Inferior parietal cortex (tissue), 1 donor: ENCODE measurements around the gene YY2.
A peak's percentile ranks its signal among the peaks of the same experiment; 100 is the strongest.
"Not testable (repeated sequence)": the region's sequence is repeated elsewhere in the genome, so short reads cannot be mapped to it uniquely, and the experiment has no call there.

ENCODE experiments used
- DNase-seq: peaks from one replicate; pipeline ENCODE4 v3.0.0-alpha.2; 2016; ENCODE audit errors: extremely low spot score

YY2 gene

DNA sequence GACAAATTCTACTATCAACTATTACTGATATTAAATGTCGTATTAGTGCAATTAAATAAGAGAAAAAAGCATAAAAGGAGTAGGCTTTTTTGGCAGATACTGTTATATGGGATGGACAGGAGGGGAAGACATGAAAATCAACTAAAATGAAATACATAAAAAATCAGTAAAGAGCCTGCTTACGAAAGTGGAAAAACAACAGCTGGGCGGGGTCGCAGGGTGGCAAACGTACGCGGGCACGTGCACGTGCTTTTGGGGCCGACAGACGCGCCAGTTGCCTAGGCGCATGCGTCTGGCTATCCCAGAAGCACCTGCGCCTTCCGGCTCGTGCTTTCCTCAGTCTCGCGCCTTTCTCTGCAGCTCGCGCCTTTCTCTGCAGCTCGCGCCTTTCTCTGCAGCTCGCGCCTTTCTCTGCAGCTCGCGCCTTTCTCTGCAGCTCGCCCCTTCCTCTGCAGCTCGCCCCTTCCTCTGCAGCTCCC lies at the start of gene YY2:
Gene YY2, plus strand, starts transcription at position 51 of the 479 bp plus-strand sequence. CDS start 498 bp downstream, outside the sequence.
- no peak for DNase-seq

- DNase-seq, result no peak
Observed at GRCh38 chrX:21806691-21807090, 49.1 kb upstream of the YY2 start.

GRCh38 chrX:21811832-21812231 lies 44.0 kb upstream of the YY2 start:
- DNase-seq, result no peak

- no peak for DNase-seq
Observed at GRCh38 chrX:21812628-21813027, 43.2 kb upstream of the YY2 start.

DNA sequence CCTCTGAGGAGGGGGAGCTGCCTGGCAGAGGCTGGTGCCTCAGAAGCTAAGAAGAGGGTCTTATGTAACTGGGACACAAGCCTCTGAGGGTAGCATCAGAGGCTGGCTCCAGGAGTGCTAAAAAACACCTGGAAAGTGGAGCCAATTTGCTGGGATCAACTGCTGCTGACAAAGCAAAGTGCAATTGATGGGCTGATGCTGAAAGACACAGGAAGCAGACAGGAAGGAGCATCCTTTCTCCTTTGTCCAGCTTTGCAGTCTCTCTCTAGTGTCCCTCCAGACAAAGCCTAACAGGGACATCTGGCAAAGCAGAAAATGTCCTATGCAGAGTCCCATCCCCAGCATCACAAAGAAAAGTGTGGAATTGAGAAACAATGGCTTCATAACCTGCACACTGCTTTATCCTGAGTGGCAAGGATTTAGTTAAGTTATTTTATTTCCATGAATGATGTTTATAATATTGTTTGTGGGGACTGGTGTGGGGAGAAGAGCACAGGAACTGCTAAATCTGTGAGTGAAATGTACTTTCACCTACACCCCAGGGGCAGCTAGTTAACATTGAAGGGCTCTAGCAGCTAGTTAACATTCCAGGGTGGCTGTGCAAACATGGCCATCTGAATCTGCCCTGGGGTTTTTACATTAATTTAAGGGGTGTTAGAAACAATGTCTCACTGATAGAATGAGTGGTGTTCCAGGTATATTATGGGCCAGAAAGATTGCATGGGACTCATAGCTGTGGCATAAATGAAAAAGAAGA lies 42.0 kb upstream of the YY2 start:
- DNase-seq, result no peak

DNA sequence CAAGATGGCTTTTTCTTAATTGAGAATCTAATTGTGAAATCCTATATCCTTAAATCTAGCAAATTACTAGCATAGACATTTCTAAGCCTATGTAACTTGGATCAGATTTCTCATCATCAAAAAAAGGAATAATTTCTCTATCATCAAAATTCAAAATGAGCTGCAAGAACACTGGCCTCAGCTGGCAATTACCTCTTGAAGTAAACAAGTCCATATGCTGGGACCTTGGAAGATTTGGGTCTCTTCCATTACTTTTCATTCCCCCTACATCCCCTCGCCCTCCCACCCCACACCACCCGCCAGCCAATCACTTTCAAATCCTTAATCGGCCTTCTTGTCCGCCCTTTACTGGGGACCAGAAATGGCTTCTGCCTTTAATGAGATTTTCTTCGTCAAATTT lies 39.7 kb upstream of the YY2 start:
- no peak for DNase-seq

DNA sequence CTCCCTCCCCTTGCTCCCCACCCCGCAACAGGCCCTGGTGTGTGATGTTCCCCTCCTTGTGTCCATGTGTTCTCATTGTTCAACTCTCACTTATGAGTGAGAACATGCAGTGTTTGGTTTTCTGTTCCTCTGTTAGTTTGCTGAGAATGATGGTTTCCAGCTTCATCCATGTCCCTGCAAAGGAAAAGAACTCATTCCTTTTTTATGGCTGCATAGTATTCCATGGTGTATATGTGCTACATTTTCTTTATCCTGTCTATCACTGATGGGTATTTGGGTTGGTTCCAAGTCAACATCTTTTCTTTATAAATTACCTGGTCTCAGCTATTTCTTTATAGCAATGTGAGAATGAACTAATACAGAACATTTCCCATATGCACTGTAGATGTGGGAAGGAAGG lies 35.6 kb upstream of the YY2 start:
- DNase-seq, result not testable (repeated sequence)

- DNase-seq, result no peak
Observed at GRCh38 chrX:21821875-21822274, 33.9 kb upstream of the YY2 start.

- no peak for DNase-seq
Observed at GRCh38 chrX:21831496-21831895, 24.3 kb upstream of the YY2 start.

DNA sequence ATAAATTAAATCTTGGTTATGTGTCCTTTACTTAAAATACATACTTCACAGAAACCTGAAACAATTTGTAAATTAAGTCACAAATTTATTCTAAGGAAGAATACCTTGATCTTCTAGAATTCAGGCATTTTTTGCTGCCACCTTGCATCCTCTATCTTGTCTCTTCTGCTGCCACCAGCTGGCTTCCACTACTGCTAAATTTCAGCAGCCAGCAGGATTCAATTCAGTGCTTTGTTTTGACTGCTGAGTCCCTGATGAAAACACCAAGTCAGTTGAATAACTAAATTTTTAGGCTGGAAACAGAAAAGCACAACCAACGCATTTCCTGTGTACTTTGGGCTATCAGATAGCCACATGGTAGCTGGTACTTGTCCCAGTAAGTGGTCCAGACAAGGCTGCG lies 18.7 kb upstream of the YY2 start:
- peak; percentile 21 for DNase-seq

- no peak for DNase-seq
Observed at GRCh38 chrX:21838937-21839333, 16.9 kb upstream of the YY2 start.

GRCh38 chrX:21839334-21840192 lies 16.2 kb upstream of the YY2 start, which contains the start of gene MBTPS2:
Gene MBTPS2 (plus strand): TSS chrX:21839617. CDS start chrX:21839735, 118 bp downstream.
- DNase-seq, result peak; percentile 78

DNA sequence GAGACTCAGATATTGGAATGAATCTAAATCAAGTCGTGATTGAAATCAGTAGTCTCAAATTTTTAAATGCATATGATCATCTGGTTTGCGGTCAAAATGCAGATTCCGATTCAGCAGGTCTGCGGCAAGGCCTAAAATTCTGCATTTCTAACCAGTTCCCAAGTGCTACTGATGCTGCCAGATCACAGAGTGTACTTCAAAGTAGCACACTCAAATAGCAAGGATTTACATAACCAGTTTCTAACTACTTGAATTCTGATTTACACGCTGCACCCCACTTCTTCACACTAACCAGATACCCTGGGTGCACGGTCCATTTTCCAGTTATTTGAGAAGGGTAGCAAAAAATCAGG lies 15.6 kb upstream of the YY2 start:
- DNase-seq, result peak; percentile 11

DNA sequence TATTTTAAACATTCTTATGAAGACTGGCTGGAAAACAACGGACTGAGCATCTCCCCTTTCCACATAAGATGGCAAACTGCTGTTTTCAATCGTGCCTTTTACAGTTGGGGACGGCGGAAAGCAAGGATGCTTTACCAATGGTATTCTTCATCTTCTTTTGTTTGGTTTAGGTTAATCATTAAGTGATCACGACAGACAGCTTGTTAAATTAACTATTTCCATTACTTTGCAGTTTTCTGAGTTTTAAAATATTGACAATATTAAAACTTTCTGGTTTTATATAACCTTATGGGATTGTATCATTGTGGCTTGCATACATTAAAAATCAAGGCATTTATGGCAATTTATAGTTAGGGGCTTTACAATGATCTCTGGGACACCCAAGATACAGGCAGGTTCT lies 12.6 kb upstream of the YY2 start:
- no peak for DNase-seq

DNA sequence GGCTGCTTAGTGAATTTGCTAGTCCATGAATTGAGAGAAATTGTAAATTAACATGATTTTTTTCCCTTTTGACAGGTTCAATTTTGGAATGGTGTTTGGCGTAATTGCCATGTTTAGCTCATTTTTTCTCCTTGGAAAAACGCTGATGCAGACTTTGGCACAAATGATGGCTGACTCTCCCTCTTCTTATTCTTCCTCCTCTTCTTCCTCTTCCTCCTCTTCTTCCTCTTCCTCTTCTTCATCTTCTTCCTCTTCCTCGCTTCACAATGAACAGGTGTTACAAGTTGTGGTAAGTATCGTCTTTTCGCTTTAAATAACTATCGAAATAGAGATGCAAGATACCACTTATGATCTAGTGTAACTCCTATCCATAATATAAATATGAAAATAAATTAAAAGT lies 10.7 kb upstream of the YY2 start:
- no peak for DNase-seq

DNA sequence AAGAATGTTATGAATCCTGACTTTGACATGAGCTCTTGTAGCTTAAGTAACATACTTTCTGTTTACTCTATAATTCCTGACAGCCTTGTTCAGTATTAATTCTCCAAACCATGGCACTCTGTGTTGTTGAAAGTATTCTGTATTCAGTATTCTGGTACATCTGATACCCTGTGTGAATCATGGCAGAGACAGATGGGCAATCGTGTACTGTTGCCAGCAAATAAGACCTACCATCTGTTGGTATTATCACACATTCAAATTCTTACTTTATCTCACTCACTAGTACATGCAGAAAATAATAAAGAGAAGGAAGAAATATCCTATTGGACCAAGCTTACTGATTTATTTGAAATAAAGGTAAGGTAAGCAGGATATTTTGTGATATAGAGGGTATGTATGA lies 8.4 kb upstream of the YY2 start:
- peak; percentile 32 for DNase-seq

GRCh38 chrX:21853578-21853977 lies 2.2 kb upstream of the YY2 start:
- no peak for DNase-seq

DNA sequence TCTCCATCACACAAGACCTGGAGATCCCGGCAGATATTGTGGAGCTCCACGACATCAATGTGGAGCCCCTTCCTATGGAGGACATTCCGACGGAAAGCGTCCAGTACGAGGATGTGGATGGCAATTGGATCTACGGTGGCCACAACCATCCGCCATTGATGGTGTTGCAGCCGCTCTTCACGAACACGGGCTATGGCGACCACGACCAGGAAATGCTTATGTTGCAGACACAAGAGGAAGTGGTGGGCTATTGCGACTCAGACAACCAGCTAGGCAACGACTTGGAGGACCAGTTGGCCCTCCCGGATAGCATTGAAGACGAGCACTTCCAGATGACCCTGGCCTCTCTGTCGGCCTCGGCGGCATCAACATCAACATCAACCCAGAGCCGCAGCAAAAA lies 717 bp downstream of the YY2 start:
- no peak for DNase-seq

- no peak for DNase-seq
Observed at GRCh38 chrX:21863241-21863640, 7.5 kb downstream of the YY2 start.

DNA sequence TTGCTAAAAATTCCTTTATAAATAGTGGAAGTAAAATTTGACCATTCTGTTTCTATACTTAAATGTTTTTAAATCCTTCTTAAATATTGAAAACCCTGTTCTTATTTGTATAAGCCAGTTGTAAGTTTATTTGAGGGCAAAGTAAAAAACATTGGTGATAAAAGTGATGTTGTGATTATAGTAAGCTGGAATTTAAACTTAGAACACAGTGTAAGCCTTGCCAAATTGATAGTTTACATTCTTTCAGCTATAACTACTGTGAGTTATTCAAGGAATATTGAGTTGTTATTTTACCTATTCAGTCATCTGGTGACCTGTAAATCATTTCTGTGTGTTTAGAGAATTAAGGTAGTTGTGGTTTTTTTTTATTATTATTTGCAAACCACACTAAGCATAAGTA lies 9.6 kb downstream of the YY2 start:
- DNase-seq, result no peak

GRCh38 chrX:21870494-21870893 lies 14.7 kb downstream of the YY2 start:
- no peak for DNase-seq

DNA sequence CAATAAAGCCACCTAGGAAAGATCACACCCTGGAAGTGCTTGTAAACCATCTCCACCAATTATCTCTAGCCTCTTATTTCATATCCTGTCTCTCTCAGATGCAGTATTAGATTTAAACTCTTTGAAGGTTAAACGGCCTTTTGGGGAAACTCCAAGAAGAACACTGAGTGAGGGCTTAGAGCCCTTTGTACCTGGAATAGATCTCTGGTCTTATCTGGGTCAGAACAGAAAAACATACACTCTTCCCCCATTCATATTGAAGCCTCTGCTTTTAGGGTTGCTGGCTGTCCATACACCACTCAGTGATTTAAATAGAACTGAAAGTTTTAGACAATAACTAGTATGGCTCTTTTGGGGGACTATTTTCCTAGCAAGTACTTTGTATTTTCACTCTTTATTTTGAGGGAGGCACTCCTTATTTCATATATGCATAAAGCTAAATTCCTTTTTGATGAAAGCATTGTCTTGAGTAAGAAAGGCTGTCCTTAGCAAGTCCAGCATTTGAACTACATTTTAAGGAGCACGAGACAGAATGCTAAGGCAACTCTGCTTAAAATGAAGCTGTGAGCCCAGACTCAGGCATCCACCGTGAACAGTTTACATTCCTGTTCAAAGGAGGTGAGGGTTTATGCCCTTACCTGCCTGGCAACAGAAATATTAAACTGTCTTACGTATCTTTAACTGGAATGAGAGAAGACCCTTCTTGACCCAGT lies 17.4 kb downstream of the YY2 start:
- DNase-seq, result no peak
